IMR-90 (cell line): ENCODE measurements around the gene CAMK4. TPM values are rescaled to one million over a fixed set of nuclear protein-coding genes. Genes with fewer than 3 reads are reported as not detected.

ENCODE experiments used
- ATAC-seq: fragments of 200-7000 bp; cut with Tn5 transposase; 2 replicates; pipeline ENCODE4 v1.9.1; 2020; ENCODE audit warnings: low read depth, mild to moderate bottlenecking, moderate library complexity
- BruUV-seq: library from RNA; stranded (reverse); fragments of 400-500 nt; replicated peaks from 2 replicates; lab custom pipeline; 2021; lab: Mats Ljungman, UMichigan
- CTCF ChIA-PET: fragments of 300-600 bp; formaldehyde crosslinking; extraction: SDS; loops from one replicate; lab custom pipeline; 2021; ENCODE audit warnings: antibody characterized with exemption; lab: Yijun Ruan, JAX
- POLR2A ChIA-PET: fragments of 300-600 bp; sonication (Branson Sonifier 250); formaldehyde crosslinking; loops from one replicate; lab custom pipeline; 2022; ENCODE audit warnings: antibody characterized with exemption; ENCODE audit not compliant: unreplicated experiment; lab: Charles Lee
- DNase-seq: peaks from one replicate; pipeline ENCODE4 v3.0.0; 2013
- H2AFZ ChIP-seq: replicated peaks from 2 replicates; pipeline ENCODE3; 2013; ENCODE audit warnings: low read length, mild to moderate bottlenecking; ENCODE audit not compliant: poor library complexity
- H2AK5ac ChIP-seq: 2 replicates; pipeline ENCODE4 v1.6.1; 2013; ENCODE audit warnings: low read depth, low read length, inconsistent platforms
- H2AK9ac ChIP-seq: replicated peaks from 2 replicates; pipeline ENCODE3; 2013; ENCODE audit warnings: mild to moderate bottlenecking, low read depth, low read length, moderate library complexity; ENCODE audit not compliant: poor library complexity
- H2BK120ac ChIP-seq: 2 replicates; pipeline ENCODE4 v1.6.1; 2013; ENCODE audit warnings: low read depth, low read length, inconsistent platforms
- H2BK15ac ChIP-seq: 3 replicates; pipeline ENCODE4 v1.6.1; 2013; ENCODE audit warnings: low read depth, low read length, inconsistent platforms
- H2BK20ac ChIP-seq: 2 replicates; pipeline ENCODE4 v1.6.1; 2013; ENCODE audit warnings: low read depth, mild to moderate bottlenecking, inconsistent platforms, low read length, moderate library complexity
- H2BK5ac ChIP-seq: 2 replicates; pipeline ENCODE4 v1.6.1; 2013; ENCODE audit warnings: mild to moderate bottlenecking, low read depth, low read length, inconsistent platforms; ENCODE audit not compliant: poor library complexity, severe bottlenecking
- H3K14ac ChIP-seq: replicated peaks from 2 replicates; pipeline ENCODE4 v1.6.1; 2013; ENCODE audit warnings: low read depth, low read length, inconsistent platforms
- H3K18ac ChIP-seq: 2 replicates; pipeline ENCODE4 v1.6.1; 2013; ENCODE audit warnings: low read depth, low read length, control low read depth
- H3K23ac ChIP-seq: 2 replicates; pipeline ENCODE4 v1.6.1; 2013; ENCODE audit warnings: low read depth, low read length, inconsistent platforms
- H3K27ac ChIP-seq: 2 replicates; pipeline ENCODE4 v1.5.1; 2013; ENCODE audit warnings: mild to moderate bottlenecking, control low read depth, low read length; ENCODE audit not compliant: insufficient read depth
- H3K27me3 ChIP-seq: 2 replicates; pipeline ENCODE4 v1.6.1; 2013; ENCODE audit warnings: low read length; ENCODE audit not compliant: control insufficient read depth, insufficient read depth
- H3K36me3 ChIP-seq: 2 replicates; pipeline ENCODE4 v1.6.1; 2013; ENCODE audit warnings: low read length, mixed read lengths; ENCODE audit not compliant: control insufficient read depth, insufficient read depth
- H3K4ac ChIP-seq: 2 replicates; pipeline ENCODE4 v1.6.1; 2013; ENCODE audit warnings: low read depth, low read length, inconsistent platforms
- H3K4me1 ChIP-seq: 2 replicates; pipeline ENCODE4 v1.6.1; 2013; ENCODE audit warnings: low read length, mixed read lengths; ENCODE audit not compliant: control insufficient read depth, insufficient read depth
- H3K4me2 ChIP-seq: 2 replicates; pipeline ENCODE4 v1.6.1; 2013; ENCODE audit warnings: low read depth, mild to moderate bottlenecking, control low read depth, low read length, moderate library complexity
- H3K4me3 ChIP-seq: 2 replicates; pipeline ENCODE4 v1.5.1; 2013; ENCODE audit warnings: low read depth, mild to moderate bottlenecking, control low read depth, low read length, moderate library complexity; ENCODE audit not compliant: insufficient read depth
- H3K56ac ChIP-seq: 2 replicates; pipeline ENCODE4 v1.6.1; 2013; ENCODE audit warnings: low read length, inconsistent platforms; ENCODE audit not compliant: insufficient read depth; ENCODE audit errors: extremely low read depth
- H3K79me1 ChIP-seq, 2 experiments: 2 replicates each; pipeline ENCODE4 v1.6.1; 2013; ENCODE audit warnings: low read length in 2 of 2, inconsistent platforms in 1 of 2, low read depth in 1 of 2
- H3K9ac ChIP-seq: 2 replicates; pipeline ENCODE4 v1.6.1; 2013; ENCODE audit warnings: low read depth, low read length, control low read depth
- H3K9me1 ChIP-seq: 2 replicates; pipeline ENCODE4 v1.6.1; 2013; ENCODE audit warnings: low read length, inconsistent platforms; ENCODE audit not compliant: insufficient read depth
- H3K9me3 ChIP-seq: 2 replicates; pipeline ENCODE4 v1.6.1; 2013; ENCODE audit warnings: low read length; ENCODE audit not compliant: control insufficient read depth, insufficient read depth
- H4K20me1 ChIP-seq: 2 replicates; pipeline ENCODE4 v1.6.1; 2013; ENCODE audit warnings: low read length, inconsistent platforms; ENCODE audit not compliant: insufficient read depth
- H4K5ac ChIP-seq: 2 replicates; pipeline ENCODE4 v1.6.1; 2013; ENCODE audit warnings: mild to moderate bottlenecking, low read depth, low read length, control low read depth
- H4K8ac ChIP-seq, 2 experiments: 2 replicates each; pipeline ENCODE4 v1.6.1; 2013; ENCODE audit warnings: low read depth in 2 of 2, low read length in 2 of 2, control low read depth in 1 of 2, inconsistent platforms in 1 of 2
- H4K91ac ChIP-seq: 2 replicates; pipeline ENCODE4 v1.6.1; 2013; ENCODE audit warnings: low read depth, low read length, inconsistent platforms; ENCODE audit not compliant: insufficient read depth
- CTCF ChIP-seq: conservative IDR thresholded peaks from 2 replicates; pipeline ENCODE4 v1.5.1; 2012; ENCODE audit warnings: mild to moderate bottlenecking, low read depth, low read length, improper control_type of control experiment
- ELK1 ChIP-seq: fragments of 150-350 bp; IDR thresholded peaks from 2 replicates; pipeline ENCODE4 v1.6.1; 2016; ENCODE audit warnings: low read depth, mild to moderate bottlenecking, low read length, moderate library complexity, borderline replicate concordance
- MAZ ChIP-seq: IDR thresholded peaks from 2 replicates; pipeline ENCODE4 v1.6.1; 2012; ENCODE audit warnings: low read depth, mild to moderate bottlenecking, low read length, improper control_type of control experiment, moderate library complexity, borderline replicate concordance
- RAD21 ChIP-seq: IDR thresholded peaks from 2 replicates; pipeline ENCODE4 v1.6.1; 2012; ENCODE audit warnings: low read length, improper control_type of control experiment
- SMC3 ChIP-seq: fragments of 150-350 bp; IDR thresholded peaks from 2 replicates; pipeline ENCODE4 v1.6.1; 2016; ENCODE audit warnings: low read depth, mild to moderate bottlenecking, antibody characterized with exemption, low read length, moderate library complexity
- USF2 ChIP-seq: fragments of 150-350 bp; IDR thresholded peaks from 2 replicates; pipeline ENCODE4 v1.6.1; 2017; ENCODE audit warnings: mild to moderate bottlenecking, antibody characterized with exemption, low read length, low read depth
- WGBS, 2 experiments: methylation state at CpG; one replicate each; pipeline versions ENCODE4 v1.1.5 to v1.1.7; 2013; ENCODE audit warnings: missing lambda C conversion rate in 2 of 2; ENCODE audit not compliant: insufficient read length in 1 of 2; ENCODE audit errors: extremely low coverage in 2 of 2; 5-methylcytosine and 5-hydroxymethylcytosine counted together
- dilution Hi-C: fragments of 300-500 bp; cut with HindIII; formaldehyde crosslinking; loops from one replicate; pipeline ENCODE4 v1.14.3; 2018; ENCODE audit warnings: low sequenced_read_pairs; ENCODE audit not compliant: unreplicated experiment
- in situ Hi-C: fragments of 300-500 bp; cut with MboI; formaldehyde crosslinking; loops from 3 replicates; pipeline ENCODE4 v1.14.3; 2019; ENCODE audit warnings: low sequenced_read_pairs, inconsistent platforms, mixed read lengths
- intact Hi-C: fragments of 100-400 bp; cut with micrococcal nuclease; formaldehyde crosslinking; loops from 2 replicates; pipeline ENCODE4 v1.10.0; 2022
- polyA plus RNA-seq, 3 experiments: library from polyadenylated mRNA; depleted of rRNA; stranded (reverse); fragments of >200 nt; gene quantifications; 2 replicates each; pipeline ENCODE4 v1.2.3, GENCODE V29; 2012; ENCODE audit warnings: low replicate concordance in 1 of 3
- total RNA-seq: library from RNA; depleted of rRNA; stranded (reverse); fragments of >200 nt; gene quantifications from 2 replicates; pipeline ENCODE4 v1.2.3, GENCODE V29; 2012

Gene CAMK4
- total and polyA plus RNA-seq, 2 of the 4 experiments (the other 2 are of a cell fraction) = 3.7 to 4.8 TPM

GRCh38 chr5:111383288-111383970 lies 159.2 kb downstream of the CAMK4 start (continued):
- TF ChIP-seq USF2 = no peak

- no TSS peak for BruUV-seq
- Histone ChIP-seq H3K23ac (no peak overlapping the region), H3K4me1 (no peaks in the 10 kb centered on the region; the same call in 1 of the 2 replicates), H3K18ac (peak overlapping the region; percentile 76; the same call in 1 of the 2 replicates), H3K36me3 (no peaks in the 10 kb centered on the region), H3K9me3 (no peaks in the 10 kb centered on the region), H2BK5ac (peak overlapping the region; percentile 60), H4K91ac (no peak overlapping the region), H4K5ac (no peak overlapping the region; the same call in 1 of the 2 replicates), H3K4me3 (no peak overlapping the region), H2AK9ac (no peak overlapping the region), H3K27ac (no peak overlapping the region), H3K4me2 (no peak overlapping the region), H2AFZ (no peak overlapping the region), H3K79me1 (no peaks in the 10 kb centered on the region), H2BK120ac (peak overlapping the region; percentile 47), H3K56ac (no peak overlapping the region), H4K8ac (no peak overlapping the region), H3K27me3 (no peaks in the 10 kb centered on the region), H4K20me1 (no peaks in the 10 kb centered on the region), H3K4ac (peak overlapping the region; percentile 16; the same call in 1 of the 2 replicates), H2BK15ac (no peak overlapping the region; the same call in 2 of the 3 replicates), H3K9ac (no peak overlapping the region), H2AK5ac (no peak overlapping the region), H3K9me1 (0 out of 2 replicates have a peak, but pooled peaks cover 2% of the 10 kb centered on the region), H3K14ac (0 out of 2 replicates have a peak overlapping the region, but pooled peaks have one; percentile 29), H2BK20ac (peak overlapping the region; percentile 35; the same call in 1 of the 2 replicates)
- intact Hi-C loops = no loop called here
- DNase-seq = no peak
- CTCF ChIA-PET = no interaction called here
- no peak for ATAC-seq
- in situ Hi-C loops = no loop called here
- POLR2A ChIA-PET = no interaction called here
- dilution Hi-C loops = no loop called here
- WGBS, 2 experiments = no CpG with 5 or more reads among the region's 3 CpGs
- TF ChIP-seq ELK1 (no peak), SMC3 (no peak), CTCF (no peak), RAD21 (no peak), MAZ (no peak)
These were observed 160.0 kb downstream of the CAMK4 start for GRCh38 chr5:111384220-111384619.
